Astrocyte of the spinal cord (primary cell): ENCODE results near the gene LGSN.
"Not testable (repeated sequence)": the region's sequence is repeated elsewhere in the genome, so short reads cannot be mapped to it uniquely, and the experiment has no call there.

Experiments used
- DNase-seq: peaks from one replicate; pipeline ENCODE4 v3.0.0; 2011; ENCODE audit warnings: low read depth, low spot score
- H3K4me3 ChIP-seq: 2 replicates; pipeline ENCODE4 v1.5.1; 2011; ENCODE audit warnings: low read depth, mild to moderate bottlenecking, low read length, moderate library complexity
- CTCF ChIP-seq: IDR thresholded peaks from 2 replicates; pipeline ENCODE4 v1.5.1; 2012; ENCODE audit warnings: low read depth, mild to moderate bottlenecking, low read length, inconsistent platforms
- in situ Hi-C: cut with HindIII; loops from 2 replicates; pipeline ENCODE4 v1.10.0; 2017; ENCODE audit warnings: low sequenced_read_pairs

Gene LGSN

GRCh38 chr6:63352069-63352543 is 32.3 kb upstream of the LGSN start:
- no peak overlapping the region for H3K4me3 ChIP-seq
- peak; percentile 46 for DNase-seq
- in situ Hi-C loops, result no loop called here

GRCh38 chr6:63349401-63349800 is 29.6 kb upstream of the LGSN start:
- in situ Hi-C loops, result no loop called here
- H3K4me3 ChIP-seq, result no peak overlapping the region
- no peak for TF ChIP-seq CTCF
- no peak for DNase-seq

More at GRCh38 chr6:63352069-63352543, 32.3 kb upstream of the LGSN start:
- TF ChIP-seq CTCF, result peak; percentile 42

DNA sequence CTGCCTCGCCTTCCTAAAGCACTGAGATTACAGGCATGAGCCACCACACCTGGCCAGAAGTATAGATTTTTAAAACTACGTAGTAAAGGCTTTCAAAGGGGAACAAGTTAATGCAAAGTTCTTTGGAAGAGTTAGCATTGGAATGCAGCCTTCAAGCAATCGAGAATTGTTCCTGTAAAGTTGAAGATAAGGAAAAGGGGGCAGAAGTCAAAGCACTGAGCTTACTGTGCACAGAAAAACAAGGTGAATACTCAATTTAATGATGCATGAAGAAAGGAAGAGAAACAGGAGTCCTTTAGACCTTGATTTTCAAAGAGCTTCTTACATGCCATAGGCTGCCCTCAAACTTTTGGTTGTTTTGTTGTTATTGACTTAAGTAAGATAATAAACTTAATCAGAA is 29.1 kb upstream of the LGSN start:
- TF ChIP-seq CTCF, result no peak
- no peak for DNase-seq
- no peak overlapping the region for H3K4me3 ChIP-seq
- in situ Hi-C loops, result no loop called here

DNA sequence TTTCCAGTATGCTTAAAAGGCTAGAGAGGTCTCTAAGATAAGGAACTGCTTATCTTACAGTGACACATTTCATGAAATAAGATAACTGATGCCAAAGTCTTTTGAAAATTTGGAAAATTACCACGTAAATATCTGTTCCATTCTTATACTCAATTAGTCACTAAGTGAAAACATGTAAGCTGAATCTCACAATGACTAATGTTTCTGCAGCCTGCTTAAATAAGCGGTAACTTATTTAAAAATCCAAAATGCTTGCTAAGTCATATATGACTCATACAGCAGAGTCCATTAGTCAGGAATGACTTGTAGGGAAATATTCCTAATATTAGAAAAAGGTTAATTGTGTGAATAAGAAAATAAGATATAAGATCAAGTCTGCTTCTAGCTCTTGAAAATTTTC is 27.8 kb upstream of the LGSN start:
- TF ChIP-seq CTCF, result no peak
- no peak overlapping the region for H3K4me3 ChIP-seq
- in situ Hi-C loops, result no loop called here
- peak; percentile 80 for DNase-seq

DNA sequence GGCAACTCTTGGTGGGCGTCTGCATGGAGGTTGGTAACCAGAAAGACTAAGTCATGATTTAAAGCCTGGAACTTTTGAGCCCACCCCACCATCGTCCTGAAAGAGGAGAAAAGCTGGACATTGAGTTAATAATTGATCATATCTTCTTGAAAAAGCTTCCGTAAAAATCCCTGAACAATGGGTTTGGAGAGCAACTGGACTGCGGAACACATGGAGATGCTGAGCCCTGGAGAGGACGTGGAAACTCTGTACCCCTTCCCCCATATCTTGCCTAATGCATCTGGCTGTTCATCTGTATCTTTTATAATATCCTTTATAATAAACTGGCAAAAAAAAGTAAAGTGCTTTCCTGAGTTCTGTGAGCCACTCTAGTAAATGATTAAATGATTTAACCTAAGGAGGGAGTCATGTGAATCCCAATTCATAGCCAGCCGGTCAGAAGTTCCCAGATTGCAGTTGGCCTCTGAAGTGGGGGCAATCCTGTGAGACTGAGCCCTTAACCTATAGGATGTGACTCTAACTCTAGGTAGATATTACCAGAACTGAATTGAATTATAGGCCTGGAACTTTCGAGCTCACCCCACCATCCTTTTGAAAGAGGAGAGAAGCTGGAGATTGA is 26.5 kb upstream of the LGSN start:
- no peak for DNase-seq
- in situ Hi-C loops, result no loop called here
- H3K4me3 ChIP-seq, result no peak overlapping the region
- no peak for TF ChIP-seq CTCF

DNA sequence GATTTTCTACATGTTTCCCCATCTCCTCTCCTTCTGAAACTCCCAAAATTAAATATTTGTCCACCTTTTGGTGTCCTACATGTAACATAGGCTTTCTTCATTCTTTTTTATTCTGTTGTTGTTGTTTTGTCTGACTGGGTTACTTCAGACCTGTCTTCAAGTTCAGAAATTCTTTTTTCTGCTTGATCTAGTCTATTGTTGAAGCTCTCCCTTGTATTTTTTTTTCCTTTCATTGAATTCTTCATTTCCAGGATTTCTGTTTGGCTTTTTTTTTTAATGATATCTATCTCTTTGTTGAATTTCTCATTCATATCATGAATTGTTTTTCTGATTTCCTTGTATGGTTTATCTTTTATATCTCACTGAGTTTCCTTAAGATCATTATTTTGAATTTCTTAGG is 20.6 kb upstream of the LGSN start:
- no peak overlapping the region for H3K4me3 ChIP-seq
- no peak for TF ChIP-seq CTCF
- no peak for DNase-seq
- in situ Hi-C loops, result no loop called here

DNA sequence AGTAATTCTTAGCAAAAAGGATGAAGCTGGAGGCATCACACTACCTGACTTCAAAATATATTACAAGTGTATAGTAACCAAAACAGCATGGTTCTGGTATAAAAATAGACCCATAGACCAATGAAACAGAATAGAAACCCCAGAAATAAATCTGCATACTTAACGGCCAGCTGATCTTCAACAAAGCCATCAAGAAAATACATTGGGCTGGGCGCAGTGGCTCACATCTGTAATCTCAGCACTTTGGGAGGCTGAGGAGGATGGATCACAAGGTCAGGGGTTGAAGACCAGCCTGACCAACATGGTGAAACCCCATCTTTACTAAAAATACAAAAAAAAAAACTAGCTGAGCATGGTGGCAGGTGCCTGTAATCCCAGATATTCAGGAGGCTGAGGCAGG is 14.9 kb upstream of the LGSN start:
- DNase-seq, in situ Hi-C loops, H3K4me3 ChIP-seq: not testable (repeated sequence)
